ENCODE results near the gene NEMF. TPM values are rescaled to one million over a fixed set of nuclear protein-coding genes. Genes with fewer than 3 reads are reported as not detected.

Gene NEMF
- polyA plus RNA-seq, 2 donors = 19.9 to 40.2 TPM

Other genes starting within 250 kb of the NEMF start
- 100 to 1,000 TPM; 405 to 519 TPM for gene RPL36AL, start 232.2 kb downstream of the NEMF start, polyA plus RNA-seq
- 10 to 100 TPM in 1 of 2 donors, 1 to 10 TPM in 1; 9.2 to 10.8 TPM for gene MGAT2, start 232.0 kb downstream of the NEMF start, polyA plus RNA-seq
- 1 to 10 TPM; 2.3 to 5.2 TPM for gene DNAAF2, start 217.5 kb downstream of the NEMF start, polyA plus RNA-seq
- 1 to 10 TPM; 7.0 to 8.0 TPM for gene POLE2, start 164.6 kb downstream of the NEMF start, polyA plus RNA-seq
- gene KLHDC1, start 159.7 kb downstream of the NEMF start, polyA plus RNA-seq = 1 to 10 TPM; 1.0 to 2.3 TPM
- gene KLHDC2, start 84.6 kb downstream of the NEMF start, polyA plus RNA-seq = 10 to 100 TPM; 24.2 to 31.6 TPM
- gene ARF6, start 40.3 kb upstream of the NEMF start, polyA plus RNA-seq = 100 to 1,000 TPM in 1 of 2 donors, 10 to 100 TPM in 1; 80.9 to 112 TPM